ENCODE data around the gene MYO5B.

DNA sequence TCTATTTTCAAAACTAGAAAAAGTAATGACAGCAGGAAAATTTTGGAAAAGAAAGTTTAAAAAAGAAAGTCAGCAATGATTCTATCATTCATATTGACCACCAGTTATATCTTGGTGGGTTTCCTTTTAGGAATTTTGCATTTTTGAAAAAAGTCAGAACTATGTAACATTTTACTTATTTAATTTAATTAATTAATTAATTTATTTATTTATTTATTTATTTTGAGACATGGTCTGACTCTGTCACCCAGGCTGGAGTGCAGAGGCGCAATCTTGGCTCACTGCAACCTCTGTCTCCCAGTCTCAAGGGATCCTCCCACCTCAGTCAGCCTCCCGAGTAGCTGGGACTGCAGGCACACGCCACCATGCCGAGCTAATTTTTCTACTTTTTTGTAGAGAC is 231.7 kb downstream of the MYO5B start:
- TF ChIP-seq SP1 (IDR thresholded peaks at IDR 0.05) (no peak), GABPA (IDR thresholded peaks at IDR 0.05 in 1 of 2, conservative IDR thresholded peaks at IDR 0.05 in 1 of 2) (no peak)
- TF ChIP-seq, protein P1, sequence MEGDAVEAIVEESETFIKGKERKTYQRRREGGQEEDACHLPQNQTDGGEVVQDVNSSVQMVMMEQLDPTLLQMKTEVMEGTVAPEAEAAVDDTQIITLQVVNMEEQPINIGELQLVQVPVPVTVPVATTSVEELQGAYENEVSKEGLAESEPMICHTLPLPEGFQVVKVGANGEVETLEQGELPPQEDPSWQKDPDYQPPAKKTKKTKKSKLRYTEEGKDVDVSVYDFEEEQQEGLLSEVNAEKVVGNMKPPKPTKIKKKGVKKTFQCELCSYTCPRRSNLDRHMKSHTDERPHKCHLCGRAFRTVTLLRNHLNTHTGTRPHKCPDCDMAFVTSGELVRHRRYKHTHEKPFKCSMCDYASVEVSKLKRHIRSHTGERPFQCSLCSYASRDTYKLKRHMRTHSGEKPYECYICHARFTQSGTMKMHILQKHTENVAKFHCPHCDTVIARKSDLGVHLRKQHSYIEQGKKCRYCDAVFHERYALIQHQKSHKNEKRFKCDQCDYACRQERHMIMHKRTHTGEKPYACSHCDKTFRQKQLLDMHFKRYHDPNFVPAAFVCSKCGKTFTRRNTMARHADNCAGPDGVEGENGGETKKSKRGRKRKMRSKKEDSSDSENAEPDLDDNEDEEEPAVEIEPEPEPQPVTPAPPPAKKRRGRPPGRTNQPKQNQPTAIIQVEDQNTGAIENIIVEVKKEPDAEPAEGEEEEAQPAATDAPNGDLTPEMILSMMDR (IDR thresholded peaks at IDR 0.05; ENCODE audit: low read depth, low read length, missing input control) = no peak

Measured in liver (tissue), 3 donors.